IPS DF 6.9 (cell line): ENCODE results near the gene ADAMTSL3.

Source experiments
- DNase-seq: peaks from one replicate; pipeline ENCODE4 v3.0.0-alpha.2; 2013; ENCODE audit warnings: low read depth, low spot score
- H3K27ac ChIP-seq: one replicate; pipeline ENCODE4 v1.5.1; 2013; ENCODE audit warnings: low read length, control low read depth
- H3K27me3 ChIP-seq: 2 replicates; pipeline ENCODE4 v1.6.1; 2013; ENCODE audit warnings: mild to moderate bottlenecking, low read length; ENCODE audit not compliant: control insufficient read depth, insufficient read depth
- H3K36me3 ChIP-seq: 2 replicates; pipeline ENCODE4 v1.6.1; 2013; ENCODE audit warnings: low read length; ENCODE audit not compliant: control insufficient read depth, insufficient read depth
- H3K4me1 ChIP-seq: 2 replicates; pipeline ENCODE4 v1.6.1; 2013; ENCODE audit warnings: low read length; ENCODE audit not compliant: control insufficient read depth, insufficient read depth
- H3K4me3 ChIP-seq: 2 replicates; pipeline ENCODE4 v1.5.1; 2013; ENCODE audit warnings: mild to moderate bottlenecking, low read length
- H3K9me3 ChIP-seq: 2 replicates; pipeline ENCODE4 v1.6.1; 2013; ENCODE audit warnings: low read length, inconsistent platforms; ENCODE audit not compliant: control insufficient read depth, insufficient read depth
- WGBS: extraction: QIAGEN DNeasy Blood & Tissue Kit; methylation state at CpG from one replicate; pipeline ENCODE4 v1.1.7; 2013; ENCODE audit warnings: mixed read lengths, missing lambda C conversion rate; ENCODE audit not compliant: insufficient read length, insufficient coverage; 5-methylcytosine and 5-hydroxymethylcytosine counted together

ADAMTSL3 gene

DNA sequence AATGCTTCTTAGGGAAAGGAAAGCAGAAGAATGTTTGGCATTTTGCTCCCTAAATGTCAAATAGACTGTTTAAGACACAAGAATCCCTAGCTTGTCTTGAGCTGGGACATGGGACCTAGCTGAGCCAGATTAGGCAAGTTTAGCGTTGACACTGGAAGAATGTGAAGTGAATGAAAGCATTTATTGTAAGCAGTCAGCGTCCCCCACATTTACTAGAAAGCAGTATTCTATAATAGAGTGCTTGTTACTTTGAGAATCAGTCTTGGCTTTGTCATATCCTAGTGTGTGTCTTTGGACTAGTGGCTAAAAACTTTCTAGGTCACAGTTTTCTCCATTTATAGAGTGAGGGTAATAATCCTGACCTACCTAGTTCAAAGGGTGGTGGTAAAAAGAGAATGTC is 161.6 kb downstream of the ADAMTSL3 start:
- no peak overlapping the region for H3K27ac ChIP-seq
- H3K27me3 ChIP-seq: no peaks in the 10 kb centered on the region
- no peaks in the 10 kb centered on the region for H3K36me3 ChIP-seq
- DNase-seq: no peak
- no peaks in the 10 kb centered on the region for H3K4me1 ChIP-seq
- H3K9me3 ChIP-seq: no peaks in the 10 kb centered on the region
- H3K4me3 ChIP-seq: no peak overlapping the region
- WGBS: no CpG with 5 or more reads among the region's 2 CpGs

DNA sequence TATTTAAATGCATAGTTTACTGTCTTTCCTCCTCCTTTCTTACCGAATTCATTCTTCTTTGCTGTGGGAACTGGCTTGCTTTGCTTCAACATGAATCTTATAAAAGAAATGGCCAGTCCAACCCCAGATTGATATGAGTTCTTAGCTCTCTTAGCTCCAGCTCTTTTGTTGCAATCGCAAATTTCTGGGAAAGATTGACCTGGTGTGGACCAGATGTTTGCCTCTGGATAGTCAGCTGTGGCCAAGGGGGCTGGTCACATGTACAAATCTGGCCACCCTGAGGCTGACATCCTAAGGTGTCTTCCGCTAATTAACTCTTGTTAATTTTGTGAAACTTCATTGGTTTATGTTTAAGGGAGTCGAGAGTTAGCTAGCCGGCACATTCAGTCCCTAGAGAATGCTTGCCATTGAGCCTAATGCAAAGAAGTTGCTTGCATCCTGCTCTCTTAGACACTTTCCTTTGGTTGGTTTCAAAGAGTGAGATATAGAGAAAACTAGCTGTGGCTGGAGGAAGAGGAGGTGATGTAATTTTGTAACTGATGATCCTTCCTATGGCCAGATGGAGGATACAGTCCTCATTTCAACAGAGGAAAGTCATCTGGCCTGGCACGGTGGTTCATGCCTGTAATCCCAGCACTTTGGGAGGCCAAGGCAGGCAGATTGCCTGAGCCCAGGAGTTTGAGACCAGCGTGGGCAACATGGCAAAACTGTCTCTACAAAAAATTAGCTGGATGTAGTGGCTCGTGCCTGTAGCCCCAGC is 162.4 kb downstream of the ADAMTSL3 start:
- DNase-seq: no peak
- H3K9me3 ChIP-seq: no peaks in the 10 kb centered on the region
- H3K27me3 ChIP-seq: no peaks in the 10 kb centered on the region
- H3K27ac ChIP-seq: no peak overlapping the region
- no peaks in the 10 kb centered on the region for H3K36me3 ChIP-seq
- no CpG with 5 or more reads among the region's 8 CpGs for WGBS
- H3K4me3 ChIP-seq: no peak overlapping the region
- no peaks in the 10 kb centered on the region for H3K4me1 ChIP-seq

DNA sequence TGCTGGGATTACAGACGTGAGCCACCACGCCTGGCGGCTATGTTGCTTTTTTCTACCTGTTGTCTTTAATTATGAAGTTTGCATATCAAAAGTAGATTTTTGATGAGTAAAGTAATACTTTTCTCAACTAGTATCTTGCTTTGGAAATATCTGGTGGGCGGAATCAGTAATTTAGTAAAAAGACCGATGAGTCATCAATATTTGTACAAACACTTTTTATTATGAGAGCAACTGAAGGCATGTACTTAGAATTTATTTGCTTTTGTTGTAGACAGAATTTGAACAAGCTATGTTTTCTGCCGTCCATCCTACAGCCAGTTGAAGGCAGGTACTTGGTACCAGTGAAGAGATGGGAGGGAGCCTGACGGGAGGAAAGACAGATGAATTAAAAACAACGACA is 164.7 kb downstream of the ADAMTSL3 start:
- H3K4me1 ChIP-seq: no peaks in the 10 kb centered on the region
- no peaks in the 10 kb centered on the region for H3K27me3 ChIP-seq
- no peaks in the 10 kb centered on the region for H3K36me3 ChIP-seq
- no CpG with 5 or more reads among the region's 8 CpGs for WGBS
- DNase-seq: no peak
- H3K9me3 ChIP-seq: no peaks in the 10 kb centered on the region
- H3K27ac ChIP-seq: no peak overlapping the region
- H3K4me3 ChIP-seq: no peak overlapping the region

DNA sequence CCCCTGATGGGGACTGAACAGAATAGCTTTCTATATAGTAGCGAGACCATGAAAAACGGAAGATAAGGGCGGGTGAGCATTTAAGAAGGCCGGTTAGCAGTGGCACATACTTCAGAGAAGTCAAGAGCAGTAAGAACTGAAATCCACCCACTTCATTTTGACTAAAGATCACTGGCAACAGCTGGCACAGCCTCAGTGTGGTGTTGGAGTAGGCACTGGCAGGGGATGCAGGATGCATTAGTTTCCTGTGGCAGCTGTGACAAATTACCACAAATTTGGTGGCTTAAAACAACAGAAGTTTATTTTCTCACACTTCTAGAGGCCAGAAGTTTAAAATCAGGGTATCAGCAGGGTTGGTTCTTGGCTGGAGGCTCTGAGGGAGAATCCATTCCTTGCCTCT is 176.5 kb downstream of the ADAMTSL3 start:
- H3K4me1 ChIP-seq: no peaks in the 10 kb centered on the region
- H3K27me3 ChIP-seq: no peaks in the 10 kb centered on the region
- H3K36me3 ChIP-seq: no peaks in the 10 kb centered on the region
- H3K27ac ChIP-seq: no peak overlapping the region
- no peak overlapping the region for H3K4me3 ChIP-seq
- H3K9me3 ChIP-seq: no peaks in the 10 kb centered on the region
- no peak for DNase-seq
- no CpG with 5 or more reads among the region's 4 CpGs for WGBS

DNA sequence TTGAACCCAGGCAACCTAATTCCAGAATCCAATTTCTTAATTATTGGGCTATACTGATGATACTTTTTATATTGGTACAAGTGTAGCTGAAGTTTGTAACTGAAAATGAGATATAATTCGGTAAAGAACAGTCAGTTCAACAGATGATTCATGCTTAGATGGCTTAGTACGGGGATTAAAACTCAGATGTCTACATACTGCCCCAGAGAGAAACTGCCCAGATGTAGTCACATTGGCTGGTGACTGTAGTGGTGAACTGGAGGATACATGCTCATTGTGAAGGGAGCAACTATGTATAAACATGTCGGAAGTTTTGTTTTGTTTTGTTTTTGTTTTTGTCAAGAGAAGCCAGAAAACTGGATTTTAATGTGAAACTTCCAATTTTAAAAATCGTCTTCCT is 179.6 kb downstream of the ADAMTSL3 start:
- Histone ChIP-seq H3K36me3 (no peaks in the 10 kb centered on the region), H3K9me3 (no peaks in the 10 kb centered on the region), H3K4me3 (no peak overlapping the region), H3K4me1 (no peaks in the 10 kb centered on the region), H3K27ac (no peak overlapping the region), H3K27me3 (no peaks in the 10 kb centered on the region)
- no CpG with 5 or more reads among the region's 4 CpGs for WGBS
- no peak for DNase-seq

DNA sequence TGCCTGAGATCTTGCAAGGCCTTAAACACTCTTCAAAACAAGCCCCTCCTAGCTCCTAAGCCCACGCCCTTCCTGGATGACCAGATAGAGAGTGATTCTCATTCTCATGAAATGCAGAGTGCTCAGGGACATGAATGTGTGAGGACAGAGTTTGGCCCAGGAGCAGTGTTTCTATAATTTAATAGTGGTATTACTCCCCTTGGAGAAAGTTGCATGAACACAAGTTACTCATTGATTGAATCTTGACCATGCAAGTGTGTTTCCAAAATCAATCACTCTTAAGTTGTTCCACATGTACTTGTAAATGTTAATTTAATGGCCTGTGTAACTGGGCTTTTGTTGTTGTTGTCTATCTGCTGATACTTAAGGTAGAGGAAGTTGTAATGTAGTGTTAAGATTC is 181.6 kb downstream of the ADAMTSL3 start:
- no CpG with 5 or more reads among the region's 1 CpG for WGBS
- no peaks in the 10 kb centered on the region for H3K36me3 ChIP-seq
- no peaks in the 10 kb centered on the region for H3K27me3 ChIP-seq
- H3K4me1 ChIP-seq: no peaks in the 10 kb centered on the region
- H3K4me3 ChIP-seq: no peak overlapping the region
- no peaks in the 10 kb centered on the region for H3K9me3 ChIP-seq
- no peak for DNase-seq
- no peak overlapping the region for H3K27ac ChIP-seq

DNA sequence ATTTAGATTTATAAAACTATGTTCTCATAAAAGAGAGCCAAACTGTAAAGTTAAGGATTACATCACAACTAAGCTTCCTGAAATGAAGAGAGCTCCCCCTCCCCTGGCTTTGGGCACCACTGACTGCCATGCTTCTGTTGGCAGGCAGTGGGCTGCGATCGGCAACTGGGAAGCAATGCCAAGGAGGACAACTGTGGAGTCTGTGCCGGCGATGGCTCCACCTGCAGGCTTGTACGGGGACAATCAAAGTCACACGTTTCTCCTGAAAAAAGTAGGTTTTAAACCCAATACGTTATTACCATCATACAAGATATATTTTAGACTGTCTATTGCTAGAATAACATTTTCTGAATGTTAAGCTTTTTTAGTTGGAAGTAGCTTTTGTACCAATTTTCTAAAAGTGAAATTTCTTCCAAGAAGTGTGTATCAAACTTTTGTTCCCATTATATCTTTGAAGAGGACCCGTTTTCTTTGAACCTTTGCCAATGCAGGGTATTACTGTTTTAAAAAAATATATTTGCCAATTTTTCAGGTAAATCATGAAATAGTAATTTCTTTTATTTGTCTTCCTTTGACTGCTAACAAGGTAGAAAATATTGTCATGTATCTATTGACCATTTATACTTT is 184.1 kb downstream of the ADAMTSL3 start:
- no CpG with 5 or more reads among the region's 8 CpGs for WGBS
- no peak overlapping the region for H3K4me3 ChIP-seq
- H3K27me3 ChIP-seq: no peaks in the 10 kb centered on the region
- no peaks in the 10 kb centered on the region for H3K4me1 ChIP-seq
- DNase-seq: no peak
- H3K9me3 ChIP-seq: no peaks in the 10 kb centered on the region
- no peak overlapping the region for H3K27ac ChIP-seq
- no peaks in the 10 kb centered on the region for H3K36me3 ChIP-seq

DNA sequence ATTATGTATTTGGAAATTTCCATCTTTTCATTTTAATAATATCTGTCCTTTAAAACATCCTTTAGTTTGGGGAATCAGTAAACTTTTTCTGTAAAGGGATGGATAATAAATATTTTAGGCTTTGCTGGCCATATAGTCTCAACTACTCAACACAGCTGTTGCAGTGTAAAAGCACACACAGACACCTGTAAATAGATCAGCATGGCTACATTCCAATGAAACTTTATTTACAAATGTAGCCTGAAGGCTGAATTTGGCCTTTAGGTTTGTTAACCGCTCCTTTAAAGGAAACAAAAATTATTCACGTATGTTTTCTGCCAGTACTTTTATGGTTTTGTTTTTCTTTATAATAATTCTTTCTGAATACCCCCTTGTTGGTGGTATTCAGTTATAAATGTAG is 184.8 kb downstream of the ADAMTSL3 start:
- Histone ChIP-seq H3K4me3 (no peak overlapping the region), H3K9me3 (no peaks in the 10 kb centered on the region), H3K27me3 (no peaks in the 10 kb centered on the region), H3K4me1 (no peaks in the 10 kb centered on the region), H3K27ac (no peak overlapping the region), H3K36me3 (no peaks in the 10 kb centered on the region)
- DNase-seq: no peak
- WGBS: no CpG with 5 or more reads among the region's 2 CpGs

DNA sequence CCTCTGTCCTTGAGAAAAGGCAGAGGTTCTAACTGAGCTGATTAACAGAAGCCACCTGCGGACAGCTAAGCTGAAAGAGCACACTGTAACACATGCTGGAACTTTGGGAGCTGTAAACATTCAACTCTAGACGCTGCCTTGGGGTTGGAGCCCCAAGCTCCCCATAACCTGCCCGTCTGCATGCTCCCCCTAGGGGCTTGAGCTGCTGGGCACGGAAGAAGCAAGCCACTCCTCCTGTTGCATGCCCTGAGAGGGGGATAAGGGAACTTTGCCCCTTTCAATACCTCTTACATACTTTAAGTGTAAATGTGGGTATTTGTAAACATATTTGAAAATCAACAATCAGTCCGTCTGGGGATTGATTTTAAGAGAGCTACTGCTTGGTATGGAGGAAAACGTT is 188.4 kb downstream of the ADAMTSL3 start:
- Histone ChIP-seq H3K9me3 (no peaks in the 10 kb centered on the region), H3K36me3 (no peaks in the 10 kb centered on the region), H3K27me3 (no peaks in the 10 kb centered on the region), H3K4me1 (no peaks in the 10 kb centered on the region), H3K27ac (no peak overlapping the region), H3K4me3 (no peak overlapping the region)
- no CpG with 5 or more reads among the region's 6 CpGs for WGBS
- DNase-seq: no peak

DNA sequence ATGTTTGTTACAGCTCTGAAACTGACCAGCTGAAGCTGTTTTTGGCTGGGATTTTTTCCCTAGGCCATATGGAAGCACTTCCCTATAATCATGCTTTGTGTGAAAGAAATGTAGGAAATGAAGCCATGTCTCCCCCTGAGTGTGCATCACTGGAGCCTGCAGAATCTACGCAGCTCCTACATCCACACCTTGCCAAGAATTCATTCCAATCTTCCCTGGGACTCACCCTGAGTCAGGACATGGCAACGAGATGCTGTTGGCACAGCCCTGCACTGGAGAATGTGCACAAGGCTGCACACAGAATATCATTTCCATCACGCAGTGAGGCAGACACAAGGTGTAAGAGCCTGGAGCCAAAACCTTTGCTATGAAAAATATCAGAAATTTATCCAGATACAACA is 189.5 kb downstream of the ADAMTSL3 start:
- H3K9me3 ChIP-seq: no peaks in the 10 kb centered on the region
- no peaks in the 10 kb centered on the region for H3K27me3 ChIP-seq
- no CpG with 5 or more reads among the region's 3 CpGs for WGBS

DNA sequence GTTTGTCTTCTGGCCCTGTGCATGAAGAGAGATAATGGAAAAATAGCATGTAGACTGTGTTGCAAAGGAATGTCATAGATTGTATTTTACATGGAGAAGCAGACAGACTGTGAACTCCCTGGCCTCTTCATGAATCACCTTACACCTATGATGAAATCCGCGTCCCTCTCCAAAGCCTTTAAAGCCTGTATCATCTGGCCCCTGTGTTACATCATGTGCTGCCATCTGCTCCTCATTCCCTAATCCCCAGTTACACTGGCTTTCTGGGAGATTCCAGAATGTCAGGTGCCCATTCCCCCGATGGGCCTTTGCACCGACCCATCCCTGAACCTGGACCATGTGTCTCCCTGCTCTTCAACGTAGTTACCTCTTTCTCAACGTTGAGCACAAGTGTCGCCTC is 190.8 kb downstream of the ADAMTSL3 start:
- H3K27me3 ChIP-seq: no peaks in the 10 kb centered on the region
- no peaks in the 10 kb centered on the region for H3K36me3 ChIP-seq
- no peak for DNase-seq
- no peak overlapping the region for H3K4me3 ChIP-seq
- H3K9me3 ChIP-seq: no peaks in the 10 kb centered on the region
- no CpG with 5 or more reads among the region's 7 CpGs for WGBS
- H3K27ac ChIP-seq: no peak overlapping the region
- H3K4me1 ChIP-seq: no peaks in the 10 kb centered on the region

More for the DNA sequence above, 189.5 kb downstream of the ADAMTSL3 start:
- H3K4me3 ChIP-seq: no peak overlapping the region
- H3K36me3 ChIP-seq: no peaks in the 10 kb centered on the region
- DNase-seq: no peak
- no peak overlapping the region for H3K27ac ChIP-seq
- H3K4me1 ChIP-seq: no peaks in the 10 kb centered on the region
